ENCODE measurements around the gene FOXJ1.
A peak's percentile ranks its signal among the peaks of the same experiment; 100 is the strongest.
"Not testable (repeated sequence)": the region's sequence is repeated elsewhere in the genome, so short reads cannot be mapped to it uniquely, and the experiment has no call there.

The FOXJ1 gene, protein sequence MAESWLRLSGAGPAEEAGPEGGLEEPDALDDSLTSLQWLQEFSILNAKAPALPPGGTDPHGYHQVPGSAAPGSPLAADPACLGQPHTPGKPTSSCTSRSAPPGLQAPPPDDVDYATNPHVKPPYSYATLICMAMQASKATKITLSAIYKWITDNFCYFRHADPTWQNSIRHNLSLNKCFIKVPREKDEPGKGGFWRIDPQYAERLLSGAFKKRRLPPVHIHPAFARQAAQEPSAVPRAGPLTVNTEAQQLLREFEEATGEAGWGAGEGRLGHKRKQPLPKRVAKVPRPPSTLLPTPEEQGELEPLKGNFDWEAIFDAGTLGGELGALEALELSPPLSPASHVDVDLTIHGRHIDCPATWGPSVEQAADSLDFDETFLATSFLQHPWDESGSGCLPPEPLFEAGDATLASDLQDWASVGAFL

DNA sequence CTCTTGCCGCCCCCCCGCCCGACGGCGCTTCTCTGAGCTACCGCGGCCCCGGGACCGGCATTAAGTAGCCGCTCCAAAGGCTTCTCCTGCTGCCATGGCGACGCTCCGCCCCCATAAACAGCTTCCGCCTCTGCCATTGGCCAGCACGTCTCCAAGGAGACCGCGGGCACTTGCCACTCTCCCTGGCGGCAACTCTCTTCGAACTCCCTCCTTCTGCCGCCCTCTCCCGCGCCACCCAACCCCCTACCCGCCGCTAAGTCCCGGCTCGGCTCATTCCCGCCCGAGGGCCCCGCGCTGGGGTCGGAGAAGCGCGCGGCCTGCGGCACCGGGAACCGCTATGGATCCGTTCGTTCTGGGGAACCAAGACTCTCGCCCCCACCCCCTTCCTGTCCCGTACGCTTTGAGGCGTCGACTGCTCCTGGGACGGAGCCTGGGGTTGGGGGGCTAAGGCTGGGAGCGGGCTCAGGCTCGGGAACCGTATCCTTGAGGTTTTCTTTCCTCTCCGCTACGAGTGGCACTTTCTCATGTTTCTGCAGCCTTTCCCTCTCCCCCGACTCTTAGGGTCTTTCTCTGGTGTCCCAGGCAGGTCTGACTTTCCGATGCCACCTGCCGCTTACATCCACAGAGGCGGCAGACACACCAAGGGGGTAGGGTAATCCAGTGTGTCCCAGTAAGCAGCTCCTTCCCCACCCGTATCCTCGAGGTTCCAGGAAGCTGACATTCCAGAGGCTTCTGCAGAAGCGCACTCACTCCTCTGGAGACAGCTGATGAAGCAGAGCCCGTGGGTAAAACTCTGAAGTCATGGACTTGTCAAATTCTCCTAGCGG, at the start of gene FOXJ1:
Gene FOXJ1, minus strand, starts transcription at position 34 of the 827 bp plus-strand sequence. CDS start 850 bp downstream, outside the sequence.
- H3K36me3 ChIP-seq (ENCODE audit: control insufficient read depth, insufficient read depth, low read length), result no peaks in the 10 kb centered on the region
- peak within 1 kb of the TSS; percentile 68 for H3K4me3 ChIP-seq (ENCODE audit: low read depth, low read length)
- H3K9ac ChIP-seq (ENCODE audit: low read depth, low read length), result peak within 1 kb of the TSS; percentile 65
- H3K9me3 ChIP-seq (ENCODE audit: control insufficient read depth, insufficient read depth, low read length), result no peaks in the 10 kb centered on the region
- H3K4me1 ChIP-seq (ENCODE audit: control insufficient read depth, insufficient read depth, low read length), result peaks cover 41% of the 10 kb centered on the region
- peaks cover 71% of the 10 kb centered on the region for H3K27me3 ChIP-seq (ENCODE audit: control insufficient read depth, insufficient read depth, low read length)

DNA sequence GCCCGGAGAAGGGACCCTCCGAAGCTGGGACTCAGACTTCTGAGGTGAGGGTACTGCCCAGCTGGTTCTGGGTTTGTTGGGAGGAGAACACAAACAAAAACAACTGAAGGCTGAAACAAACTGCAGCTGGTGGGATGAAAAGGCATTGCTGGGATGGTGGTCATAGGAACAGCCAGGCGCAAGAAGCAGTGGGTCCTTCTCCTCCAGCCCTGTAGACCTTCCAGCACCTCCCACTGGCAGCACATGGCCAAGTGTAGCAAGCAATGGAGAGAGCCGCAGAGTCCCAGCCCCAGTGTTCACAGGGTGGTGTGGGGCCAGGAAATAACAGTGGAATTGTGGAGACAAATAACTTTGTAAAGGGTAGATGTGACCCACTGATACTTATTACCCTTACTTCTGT, 48.7 kb upstream of the FOXJ1 start:
- Histone ChIP-seq H3K4me3 (ENCODE audit: low read depth, low read length) (no peak overlapping the region), H3K9ac (ENCODE audit: low read depth, low read length) (no peak overlapping the region), H3K27me3 (ENCODE audit: control insufficient read depth, insufficient read depth, low read length) (no peaks in the 10 kb centered on the region), H3K36me3 (ENCODE audit: control insufficient read depth, insufficient read depth, low read length) (no peaks in the 10 kb centered on the region), H3K4me1 (ENCODE audit: control insufficient read depth, insufficient read depth, low read length) (peaks cover 11% of the 10 kb centered on the region), H3K9me3 (ENCODE audit: control insufficient read depth, insufficient read depth, low read length) (no peaks in the 10 kb centered on the region)

DNA sequence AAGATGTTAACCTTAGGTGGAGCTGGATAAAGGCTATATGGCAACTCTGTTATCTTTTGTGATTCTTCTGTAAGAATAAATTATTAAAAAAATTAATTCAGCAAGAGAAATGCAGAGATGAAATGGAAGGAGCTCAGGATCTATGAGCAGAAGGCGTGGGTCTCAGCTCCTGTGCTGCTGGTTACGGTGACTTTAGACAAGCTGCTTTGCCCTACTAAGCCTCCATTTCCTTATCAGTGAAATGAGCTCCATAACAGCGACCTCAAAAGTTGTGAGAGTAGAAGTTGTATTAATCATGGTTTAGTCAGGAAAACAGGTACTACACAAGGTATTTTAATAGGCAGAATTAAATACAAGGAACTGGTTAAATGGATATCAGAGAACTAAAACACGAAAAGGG, 48.2 kb upstream of the FOXJ1 start:
- Histone ChIP-seq H3K4me3 (ENCODE audit: low read depth, low read length) (no peak overlapping the region), H3K9ac (ENCODE audit: low read depth, low read length) (no peak overlapping the region), H3K4me1 (ENCODE audit: control insufficient read depth, insufficient read depth, low read length) (peaks cover 11% of the 10 kb centered on the region), H3K36me3 (ENCODE audit: control insufficient read depth, insufficient read depth, low read length) (no peaks in the 10 kb centered on the region), H3K27me3 (ENCODE audit: control insufficient read depth, insufficient read depth, low read length) (no peaks in the 10 kb centered on the region), H3K9me3 (ENCODE audit: control insufficient read depth, insufficient read depth, low read length) (no peaks in the 10 kb centered on the region)

DNA sequence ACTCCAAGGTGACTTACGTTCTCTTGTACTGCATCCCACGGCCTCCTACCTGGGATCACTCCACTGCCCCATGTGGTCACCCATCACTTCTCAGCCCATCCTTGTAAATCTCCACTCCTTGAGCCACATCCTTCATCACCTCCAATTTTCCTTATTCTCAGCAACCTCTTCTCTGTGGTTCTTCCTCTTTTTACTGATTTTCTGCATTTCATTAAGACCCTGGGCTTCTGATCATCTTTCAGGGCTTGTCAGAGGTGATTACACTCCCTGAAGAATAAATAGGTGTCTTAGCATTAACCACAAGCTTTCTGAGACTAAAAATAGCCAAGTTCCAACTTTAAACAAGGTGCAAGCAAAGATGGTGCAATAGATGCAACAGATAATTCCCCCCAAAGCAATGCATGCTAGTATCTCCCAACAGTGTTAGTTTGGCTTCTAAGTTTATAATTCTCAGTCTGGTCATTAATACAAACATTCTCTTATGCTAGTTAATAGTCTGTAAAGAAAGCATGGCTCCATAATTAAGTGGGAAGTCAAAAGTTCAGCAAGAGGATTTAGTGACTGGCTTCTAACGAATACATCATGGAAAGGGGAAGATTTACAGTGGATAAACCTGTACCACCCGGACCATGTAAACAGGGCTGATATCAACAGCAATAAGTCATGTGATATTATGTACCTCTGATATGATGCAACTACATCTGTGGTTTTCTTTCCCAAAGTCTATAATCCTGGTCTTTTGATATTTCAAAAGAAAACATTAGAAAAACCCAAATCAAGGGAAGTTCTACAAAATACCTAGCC, 47.4 kb upstream of the FOXJ1 start:
- H3K4me1 ChIP-seq (ENCODE audit: control insufficient read depth, insufficient read depth, low read length), result peaks cover 9% of the 10 kb centered on the region

DNA sequence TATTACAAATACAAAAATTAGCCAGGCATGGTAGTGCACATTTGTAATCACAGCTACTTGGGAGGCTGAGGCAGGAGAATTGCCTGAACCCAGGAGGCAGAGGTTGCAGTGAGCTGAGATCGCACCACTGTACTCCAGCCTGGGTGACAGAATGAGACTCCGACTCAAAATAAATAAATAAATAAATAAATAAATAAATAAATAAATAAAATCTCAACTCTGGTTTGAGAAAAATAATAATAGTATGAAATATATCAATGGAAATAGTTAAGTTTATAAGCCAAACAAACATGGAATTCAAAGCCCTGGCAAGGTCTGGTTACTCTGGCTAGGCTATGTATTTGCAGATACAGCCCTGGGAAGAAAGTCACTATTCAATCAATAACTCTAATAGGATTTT, 45.7 kb upstream of the FOXJ1 start:
- H3K27me3 ChIP-seq (ENCODE audit: control insufficient read depth, insufficient read depth, low read length); H3K36me3 ChIP-seq (ENCODE audit: control insufficient read depth, insufficient read depth, low read length); H3K4me1 ChIP-seq (ENCODE audit: control insufficient read depth, insufficient read depth, low read length); H3K4me3 ChIP-seq (ENCODE audit: low read depth, low read length); H3K9ac ChIP-seq (ENCODE audit: low read depth, low read length); H3K9me3 ChIP-seq (ENCODE audit: control insufficient read depth, insufficient read depth, low read length): not testable (repeated sequence)

More for the DNA sequence above, 47.4 kb upstream of the FOXJ1 start:
- no peaks in the 10 kb centered on the region for H3K36me3 ChIP-seq (ENCODE audit: control insufficient read depth, insufficient read depth, low read length)
- no peak overlapping the region for H3K4me3 ChIP-seq (ENCODE audit: low read depth, low read length)
- no peaks in the 10 kb centered on the region for H3K9me3 ChIP-seq (ENCODE audit: control insufficient read depth, insufficient read depth, low read length)
- no peak overlapping the region for H3K9ac ChIP-seq (ENCODE audit: low read depth, low read length)
- H3K27me3 ChIP-seq (ENCODE audit: control insufficient read depth, insufficient read depth, low read length), result no peaks in the 10 kb centered on the region

DNA sequence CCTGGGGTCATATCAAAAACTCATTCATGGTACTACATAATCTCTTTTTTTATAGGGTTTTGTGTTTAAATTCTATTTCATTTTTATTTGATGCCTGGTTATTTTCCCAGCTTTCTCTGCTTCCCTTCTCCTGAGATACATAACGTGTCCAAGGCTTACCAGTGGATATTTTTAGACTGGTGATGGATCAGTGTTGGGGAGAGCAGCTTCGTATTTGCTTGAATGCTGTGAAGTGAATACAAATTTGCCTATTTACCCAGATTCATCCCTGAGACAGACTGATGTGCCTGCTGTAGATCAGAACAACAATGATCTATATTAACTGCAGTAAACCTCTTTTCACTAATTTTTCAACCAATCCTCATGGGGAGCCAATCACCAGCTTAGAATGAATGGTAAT, 43.2 kb upstream of the FOXJ1 start:
- Histone ChIP-seq H3K36me3 (ENCODE audit: control insufficient read depth, insufficient read depth, low read length) (no peaks in the 10 kb centered on the region), H3K9ac (ENCODE audit: low read depth, low read length) (no peak overlapping the region), H3K9me3 (ENCODE audit: control insufficient read depth, insufficient read depth, low read length) (no peaks in the 10 kb centered on the region), H3K4me3 (ENCODE audit: low read depth, low read length) (no peak overlapping the region), H3K27me3 (ENCODE audit: control insufficient read depth, insufficient read depth, low read length) (no peaks in the 10 kb centered on the region), H3K4me1 (ENCODE audit: control insufficient read depth, insufficient read depth, low read length) (peaks cover 3% of the 10 kb centered on the region)

DNA sequence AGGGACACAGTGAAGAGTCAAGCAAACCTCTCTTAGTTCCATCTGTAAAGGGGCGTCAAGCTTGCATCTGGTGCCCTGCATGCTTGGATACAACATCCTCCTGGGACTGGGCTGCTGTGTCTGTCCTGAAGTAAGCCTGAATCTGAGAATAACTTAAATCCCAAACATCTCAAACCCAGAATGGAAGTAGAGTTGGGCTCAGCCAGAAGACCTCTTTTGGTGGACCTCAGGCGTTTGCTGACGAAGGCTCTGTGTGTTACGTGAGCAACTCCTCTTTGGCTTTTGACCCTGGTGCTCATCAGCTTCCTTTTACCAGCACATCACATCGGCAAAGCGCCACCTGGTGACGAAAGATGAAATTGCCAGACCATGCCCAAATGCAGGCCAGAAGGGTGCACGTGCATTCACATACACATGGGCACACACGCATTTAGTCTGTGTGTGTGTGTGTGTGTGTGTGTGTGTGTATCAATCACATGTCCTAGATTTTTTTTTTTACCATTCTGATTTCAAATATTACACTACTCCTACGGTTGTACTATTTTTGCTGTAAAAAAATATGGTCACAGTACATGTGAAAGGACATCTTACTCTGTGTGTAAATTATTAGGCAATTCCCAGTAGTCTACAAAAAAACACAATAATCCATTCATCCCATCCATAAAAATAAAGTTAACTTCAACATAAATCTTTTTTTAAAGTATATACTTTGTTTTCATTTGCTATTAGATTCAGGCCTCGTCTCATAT, 41.1 kb upstream of the FOXJ1 start:
- H3K9ac ChIP-seq (ENCODE audit: low read depth, low read length), result no peak overlapping the region
- no peaks in the 10 kb centered on the region for H3K9me3 ChIP-seq (ENCODE audit: control insufficient read depth, insufficient read depth, low read length)
- H3K4me3 ChIP-seq (ENCODE audit: low read depth, low read length), result no peak overlapping the region
- H3K27me3 ChIP-seq (ENCODE audit: control insufficient read depth, insufficient read depth, low read length), result no peaks in the 10 kb centered on the region
- no peaks in the 10 kb centered on the region for H3K36me3 ChIP-seq (ENCODE audit: control insufficient read depth, insufficient read depth, low read length)
- peaks cover 3% of the 10 kb centered on the region for H3K4me1 ChIP-seq (ENCODE audit: control insufficient read depth, insufficient read depth, low read length)

DNA sequence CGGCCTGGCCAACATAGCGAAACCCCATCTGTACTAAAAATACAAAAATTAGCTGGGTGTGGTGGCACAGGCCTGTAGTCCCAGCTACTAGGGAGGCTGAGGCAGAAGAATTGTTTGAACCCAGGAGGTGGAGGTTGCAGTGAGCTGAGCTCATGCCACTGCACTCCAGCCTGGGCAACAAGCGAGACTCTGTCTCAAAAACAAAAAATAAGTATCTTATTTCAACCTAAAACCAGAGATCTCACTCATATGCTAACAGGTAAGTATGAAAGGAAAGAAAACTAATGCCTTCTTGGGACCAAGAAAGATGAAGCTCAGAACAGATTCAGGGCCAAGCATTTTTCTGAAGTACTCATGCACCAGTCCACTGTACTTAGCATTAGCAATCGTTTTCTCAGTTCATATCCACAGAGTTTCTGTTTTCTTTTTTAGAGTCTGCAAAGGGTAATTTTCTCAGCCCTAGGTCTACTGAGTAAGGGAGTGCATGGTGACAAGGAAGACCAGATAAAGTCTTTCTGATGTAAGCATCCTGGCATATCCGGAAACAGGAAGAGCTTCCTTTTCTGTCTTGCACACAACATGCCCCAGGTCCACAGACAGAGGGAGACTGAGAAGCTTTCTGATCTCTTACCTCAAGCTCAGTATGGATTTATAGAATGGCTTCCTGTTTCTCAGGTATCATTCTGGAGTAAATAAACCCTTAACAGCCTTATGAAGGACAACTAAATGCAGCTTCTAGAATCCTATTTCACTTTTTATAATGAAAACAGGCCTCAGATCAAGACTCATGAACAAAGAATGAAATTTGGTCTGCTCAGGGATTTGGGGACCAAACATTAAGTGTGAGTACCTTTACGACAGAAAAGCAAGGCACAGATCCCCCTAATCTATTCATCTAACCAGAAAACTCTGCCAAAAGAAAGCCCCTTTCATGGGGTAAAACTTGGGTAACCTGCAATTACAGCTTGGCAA, 38.7 kb upstream of the FOXJ1 start:
- Histone ChIP-seq H3K27me3 (ENCODE audit: control insufficient read depth, insufficient read depth, low read length) (no peaks in the 10 kb centered on the region), H3K9me3 (ENCODE audit: control insufficient read depth, insufficient read depth, low read length) (no peaks in the 10 kb centered on the region), H3K4me1 (ENCODE audit: control insufficient read depth, insufficient read depth, low read length) (peaks cover 3% of the 10 kb centered on the region), H3K36me3 (ENCODE audit: control insufficient read depth, insufficient read depth, low read length) (no peaks in the 10 kb centered on the region), H3K4me3 (ENCODE audit: low read depth, low read length) (no peak overlapping the region), H3K9ac (ENCODE audit: low read depth, low read length) (no peak overlapping the region)

DNA sequence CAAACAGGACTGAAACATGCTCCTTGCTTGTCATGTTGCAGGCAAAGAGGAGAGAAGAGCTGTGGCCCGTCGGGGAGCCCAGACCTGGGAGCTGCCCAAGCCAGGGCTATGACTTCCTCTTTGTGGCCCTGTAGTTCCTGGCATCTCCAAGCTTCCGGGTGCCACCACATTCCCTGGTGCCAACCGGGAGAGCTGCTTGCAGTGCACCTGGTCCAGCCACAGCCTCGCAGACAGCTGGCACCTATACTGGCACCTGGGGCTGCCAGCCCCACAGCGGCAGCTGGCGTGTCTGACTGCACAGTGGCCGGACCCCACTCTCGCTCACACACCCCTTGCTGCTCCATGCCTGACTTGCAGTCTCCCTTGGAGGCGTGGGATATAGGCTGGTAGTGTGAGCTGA, 37.1 kb upstream of the FOXJ1 start:
- H3K9ac ChIP-seq (ENCODE audit: low read depth, low read length), result no peak overlapping the region
- H3K4me1 ChIP-seq (ENCODE audit: control insufficient read depth, insufficient read depth, low read length), result peaks cover 3% of the 10 kb centered on the region
- H3K36me3 ChIP-seq (ENCODE audit: control insufficient read depth, insufficient read depth, low read length), result no peaks in the 10 kb centered on the region
- H3K4me3 ChIP-seq (ENCODE audit: low read depth, low read length), result no peak overlapping the region
- H3K27me3 ChIP-seq (ENCODE audit: control insufficient read depth, insufficient read depth, low read length), result no peaks in the 10 kb centered on the region
- H3K9me3 ChIP-seq (ENCODE audit: control insufficient read depth, insufficient read depth, low read length), result no peaks in the 10 kb centered on the region

DNA sequence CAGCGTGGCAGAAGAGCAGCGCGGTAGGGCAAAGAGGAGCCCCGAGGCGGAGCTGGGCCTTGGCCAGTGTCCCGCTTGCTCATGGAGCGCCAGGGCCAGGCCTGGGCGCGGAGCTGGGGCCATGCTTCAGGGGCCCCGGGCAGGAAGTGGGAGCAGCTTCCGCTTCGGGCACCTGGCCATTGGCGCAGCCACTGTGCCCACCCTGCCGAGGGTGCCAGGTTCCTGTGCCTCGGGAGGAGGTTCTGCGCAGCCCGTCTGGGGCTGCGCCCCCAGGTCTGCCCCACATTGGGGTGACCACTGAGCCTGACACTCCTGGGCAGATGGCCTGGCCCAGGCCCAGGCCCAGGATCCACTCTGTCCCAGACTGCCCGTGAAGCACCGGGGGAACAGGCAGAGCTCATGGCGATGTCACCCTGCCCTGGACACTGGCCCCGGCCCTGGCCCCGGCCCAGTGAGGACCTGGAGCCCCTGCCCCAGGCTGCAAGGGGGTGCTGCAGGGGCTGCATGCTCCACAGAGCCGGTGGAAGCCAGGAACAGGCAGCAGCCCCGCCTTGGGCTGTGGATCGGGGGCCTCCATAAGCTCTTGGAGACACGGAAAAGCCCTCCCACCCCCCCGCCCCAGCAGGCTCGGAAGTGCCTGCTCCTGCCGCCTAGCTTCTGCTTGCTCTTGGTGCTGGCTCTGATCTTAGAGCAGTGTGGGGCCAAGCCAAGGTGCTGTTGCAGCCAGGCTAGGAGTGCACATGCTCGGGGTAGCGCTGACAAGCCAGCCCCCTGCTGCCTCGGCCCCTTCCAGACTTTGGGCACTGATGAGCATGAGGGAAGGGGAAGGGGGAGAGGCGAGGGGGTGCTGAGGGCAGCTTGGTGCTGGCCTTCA, 35.9 kb upstream of the FOXJ1 start:
- Histone ChIP-seq H3K36me3 (ENCODE audit: control insufficient read depth, insufficient read depth, low read length) (no peaks in the 10 kb centered on the region), H3K27me3 (ENCODE audit: control insufficient read depth, insufficient read depth, low read length) (no peaks in the 10 kb centered on the region), H3K9ac (ENCODE audit: low read depth, low read length) (no peak overlapping the region), H3K4me1 (ENCODE audit: control insufficient read depth, insufficient read depth, low read length) (peaks cover 1% of the 10 kb centered on the region), H3K9me3 (ENCODE audit: control insufficient read depth, insufficient read depth, low read length) (no peaks in the 10 kb centered on the region), H3K4me3 (ENCODE audit: low read depth, low read length) (no peak overlapping the region)

Data from iPS-15b (cell line).